ENCODE data around the gene YY1. TPM values are rescaled to one million over a fixed set of nuclear protein-coding genes. Genes with fewer than 3 reads are reported as not detected.

Gene YY1
- total and polyA plus RNA-seq, 2 donors from 2014 or later = 34.2 to 60.4 TPM

DNA sequence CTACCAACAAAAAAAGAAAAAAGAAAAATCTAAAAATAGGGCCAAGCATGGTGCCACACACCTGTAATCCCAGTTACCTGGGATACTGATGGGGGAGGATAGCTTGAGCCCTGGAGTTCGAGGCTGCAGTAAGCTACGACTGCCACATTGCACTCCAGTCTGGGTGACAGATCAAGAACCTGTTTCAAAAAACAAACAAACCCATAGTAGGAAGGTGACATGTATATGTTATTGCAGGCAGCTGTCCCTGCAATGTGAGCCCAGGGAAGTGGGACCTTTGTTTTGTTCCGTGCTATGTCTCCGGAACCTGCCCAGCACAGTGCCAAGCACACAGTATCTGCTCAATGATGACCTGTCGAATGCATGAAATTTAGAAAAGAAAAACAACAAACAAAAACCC, 37.2 kb upstream of the YY1 start:
- Histone ChIP-seq H3K27me3 (ENCODE audit: control insufficient read depth, insufficient read depth, low read length) (no peaks in the 10 kb centered on the region), H3K9ac (ENCODE audit: low read length in 3 of 3) (no peak overlapping the region), H3K36me3 (ENCODE audit: control insufficient read depth in 2 of 3, insufficient read depth in 3 of 3, low read length in 3 of 3) (no peaks in the 10 kb centered on the region), H3K9me3 (ENCODE audit: control insufficient read depth in 2 of 3, insufficient read depth in 1 of 3, low read length in 3 of 3) (no peaks in the 10 kb centered on the region), H3K27ac (ENCODE audit: low read depth in 2 of 2, low read length in 2 of 2) (no peak overlapping the region), H3K4me1 (ENCODE audit: control insufficient read depth in 2 of 3, insufficient read depth in 2 of 3, low read depth in 1 of 3, low read length in 3 of 3) (no peaks in the 10 kb centered on the region), H3K4me3 (ENCODE audit: low read length in 3 of 3) (no peak overlapping the region)
- TF ChIP-seq, protein P1, sequence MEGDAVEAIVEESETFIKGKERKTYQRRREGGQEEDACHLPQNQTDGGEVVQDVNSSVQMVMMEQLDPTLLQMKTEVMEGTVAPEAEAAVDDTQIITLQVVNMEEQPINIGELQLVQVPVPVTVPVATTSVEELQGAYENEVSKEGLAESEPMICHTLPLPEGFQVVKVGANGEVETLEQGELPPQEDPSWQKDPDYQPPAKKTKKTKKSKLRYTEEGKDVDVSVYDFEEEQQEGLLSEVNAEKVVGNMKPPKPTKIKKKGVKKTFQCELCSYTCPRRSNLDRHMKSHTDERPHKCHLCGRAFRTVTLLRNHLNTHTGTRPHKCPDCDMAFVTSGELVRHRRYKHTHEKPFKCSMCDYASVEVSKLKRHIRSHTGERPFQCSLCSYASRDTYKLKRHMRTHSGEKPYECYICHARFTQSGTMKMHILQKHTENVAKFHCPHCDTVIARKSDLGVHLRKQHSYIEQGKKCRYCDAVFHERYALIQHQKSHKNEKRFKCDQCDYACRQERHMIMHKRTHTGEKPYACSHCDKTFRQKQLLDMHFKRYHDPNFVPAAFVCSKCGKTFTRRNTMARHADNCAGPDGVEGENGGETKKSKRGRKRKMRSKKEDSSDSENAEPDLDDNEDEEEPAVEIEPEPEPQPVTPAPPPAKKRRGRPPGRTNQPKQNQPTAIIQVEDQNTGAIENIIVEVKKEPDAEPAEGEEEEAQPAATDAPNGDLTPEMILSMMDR (IDR thresholded peaks at IDR 0.05; ENCODE audit: borderline replicate concordance, extremely low read depth, insufficient read depth) = no peak
- DNase-seq (no peak), FAIRE-seq (no peak)
- intact Hi-C loops (cut with DNase I) = no loop called here

DNA sequence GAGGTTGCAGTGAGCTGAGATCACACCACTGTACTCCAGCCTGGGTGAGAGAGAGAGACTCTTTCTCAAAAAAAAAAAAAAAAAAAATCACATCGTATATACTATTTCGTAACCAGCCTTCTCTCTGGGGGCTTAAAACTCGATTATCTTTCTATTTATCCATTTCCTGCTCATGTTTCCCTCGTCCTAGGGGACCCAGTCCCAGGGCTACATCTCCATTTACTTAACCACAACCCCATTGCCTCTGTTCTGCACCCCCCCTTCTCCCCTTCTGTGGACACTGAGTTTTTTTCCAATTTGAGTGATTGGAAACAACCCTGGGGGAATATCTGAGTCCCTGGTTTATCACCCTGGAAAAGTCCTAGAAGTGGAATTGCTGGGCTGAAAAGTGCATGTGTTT, 36.2 kb upstream of the YY1 start:
- no peak for FAIRE-seq
- H3K27ac ChIP-seq (ENCODE audit: low read depth in 2 of 2, low read length in 2 of 2) = no peak overlapping the region

DNA sequence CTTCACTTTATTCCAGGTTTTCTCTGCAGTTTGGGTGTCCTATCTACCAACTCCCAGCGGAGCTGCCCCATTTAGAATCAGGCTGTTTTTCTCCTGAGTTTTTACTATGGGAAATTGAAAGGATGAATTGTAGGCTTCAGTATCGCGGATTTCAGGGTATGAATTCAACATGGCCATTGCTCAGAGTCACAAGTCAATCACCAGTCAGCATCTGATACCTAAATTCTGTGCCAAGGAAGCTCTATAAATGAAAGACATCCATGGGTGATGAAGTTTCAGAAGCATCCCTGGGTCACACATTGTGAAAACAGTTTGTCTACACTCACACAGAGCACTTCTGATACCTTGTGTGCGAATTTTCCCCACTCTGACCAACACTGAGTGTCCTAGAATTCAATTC, 35.8 kb upstream of the YY1 start:
- intact Hi-C loops (cut with DNase I) = no loop called here
- FAIRE-seq (no peak), DNase-seq (no peak)
- Histone ChIP-seq H3K4me3 (ENCODE audit: low read length in 3 of 3) (no peak overlapping the region), H3K27me3 (ENCODE audit: control insufficient read depth, insufficient read depth, low read length) (no peaks in the 10 kb centered on the region), H3K9ac (ENCODE audit: low read length in 3 of 3) (no peak overlapping the region), H3K4me1 (ENCODE audit: control insufficient read depth in 2 of 3, insufficient read depth in 2 of 3, low read depth in 1 of 3, low read length in 3 of 3) (no peaks in the 10 kb centered on the region), H3K36me3 (ENCODE audit: control insufficient read depth in 2 of 3, insufficient read depth in 3 of 3, low read length in 3 of 3) (no peaks in the 10 kb centered on the region), H3K9me3 (ENCODE audit: control insufficient read depth in 2 of 3, insufficient read depth in 1 of 3, low read length in 3 of 3) (no peaks in the 10 kb centered on the region), H3K27ac (ENCODE audit: low read depth in 2 of 2, low read length in 2 of 2) (no peak overlapping the region)
- TF ChIP-seq, protein P1 (IDR thresholded peaks at IDR 0.05; ENCODE audit: borderline replicate concordance, extremely low read depth, insufficient read depth) = no peak

More for the DNA sequence above, 36.2 kb upstream of the YY1 start:
- Histone ChIP-seq H3K9me3 (ENCODE audit: control insufficient read depth in 2 of 3, insufficient read depth in 1 of 3, low read length in 3 of 3) (no peaks in the 10 kb centered on the region), H3K27me3 (ENCODE audit: control insufficient read depth, insufficient read depth, low read length) (no peaks in the 10 kb centered on the region), H3K4me1 (ENCODE audit: control insufficient read depth in 2 of 3, insufficient read depth in 2 of 3, low read depth in 1 of 3, low read length in 3 of 3) (no peaks in the 10 kb centered on the region), H3K9ac (ENCODE audit: low read length in 3 of 3) (no peak overlapping the region), H3K4me3 (ENCODE audit: low read length in 3 of 3) (no peak overlapping the region), H3K36me3 (ENCODE audit: control insufficient read depth in 2 of 3, insufficient read depth in 3 of 3, low read length in 3 of 3) (no peaks in the 10 kb centered on the region)
- TF ChIP-seq, protein P1 (IDR thresholded peaks at IDR 0.05; ENCODE audit: borderline replicate concordance, extremely low read depth, insufficient read depth) = no peak
- no peak for DNase-seq
- intact Hi-C loops (cut with DNase I) = no loop called here
